GM10248 (cell line): Measurements from ENCODE around the gene CLEC5A.

Experiments
- CTCF ChIA-PET: fragments of 300-600 bp; sonication (Branson Sonifier 250); formaldehyde crosslinking; extraction: SDS; loops from one replicate; lab custom pipeline; 2021; ENCODE audit warnings: antibody characterized with exemption; lab: Yijun Ruan, JAX
- POLR2A ChIA-PET: fragments of 350-650 bp; sonication (Branson Sonifier 250); formaldehyde crosslinking; extraction: SDS; loops from one replicate; lab custom pipeline; 2020; ENCODE audit warnings: antibody characterized with exemption; lab: Yijun Ruan, JAX
- DNase-seq: peaks from one replicate; pipeline ENCODE4 v3.0.0; 2012; ENCODE audit errors: extremely low spot score
- CTCF ChIP-seq: IDR thresholded peaks from 2 replicates; pipeline ENCODE4 v1.5.1; 2012; ENCODE audit warnings: mild to moderate bottlenecking, low read depth; ENCODE audit errors: extremely low read depth, missing control alignments, control extremely low read depth

CLEC5A gene

GRCh38 chr7:141949911-141950310 lies 3.1 kb upstream of the CLEC5A start:
- TF ChIP-seq CTCF: no peak
- ChIA-PET CTCF (no interaction called here), POLR2A (no interaction called here)
- DNase-seq: no peak

- ChIA-PET CTCF (no interaction called here), POLR2A (no interaction called here)
- no peak for DNase-seq
- TF ChIP-seq CTCF: no peak
Measured at GRCh38 chr7:141949451-141949850, 2.7 kb upstream of the CLEC5A start.

DNA sequence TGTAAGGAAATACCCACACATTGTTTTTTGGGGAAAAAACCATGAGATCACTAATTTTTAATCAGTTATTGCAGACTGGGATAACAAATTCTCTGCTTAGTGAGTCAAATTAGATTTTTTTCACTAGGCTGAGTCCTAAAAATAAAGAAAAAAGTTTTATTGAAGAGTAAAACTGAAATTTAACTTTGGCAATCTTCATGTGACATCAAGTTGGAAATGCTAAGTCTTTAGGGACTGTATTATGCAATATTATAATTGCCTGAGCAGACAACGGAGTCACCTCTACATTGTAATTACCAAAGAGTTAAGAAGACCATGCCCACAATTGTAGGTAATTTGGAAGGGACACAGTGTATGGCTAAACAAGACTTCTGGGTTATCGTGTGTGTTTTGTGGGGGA lies 2.2 kb upstream of the CLEC5A start:
- CTCF ChIA-PET: no interaction called here
- POLR2A ChIA-PET: no interaction called here
- no peak for TF ChIP-seq CTCF
- DNase-seq: no peak

GRCh38 chr7:141945356-141945755 lies 1.4 kb downstream of the CLEC5A start:
- no peak for DNase-seq
- no peak for TF ChIP-seq CTCF
- CTCF ChIA-PET: interaction anchor here (1.0 kb wide), 1 partner anchor 31 kb away, joined by 7 read pairs; no protein-coding TSS in a partner anchor
- POLR2A ChIA-PET: no interaction called here

DNA sequence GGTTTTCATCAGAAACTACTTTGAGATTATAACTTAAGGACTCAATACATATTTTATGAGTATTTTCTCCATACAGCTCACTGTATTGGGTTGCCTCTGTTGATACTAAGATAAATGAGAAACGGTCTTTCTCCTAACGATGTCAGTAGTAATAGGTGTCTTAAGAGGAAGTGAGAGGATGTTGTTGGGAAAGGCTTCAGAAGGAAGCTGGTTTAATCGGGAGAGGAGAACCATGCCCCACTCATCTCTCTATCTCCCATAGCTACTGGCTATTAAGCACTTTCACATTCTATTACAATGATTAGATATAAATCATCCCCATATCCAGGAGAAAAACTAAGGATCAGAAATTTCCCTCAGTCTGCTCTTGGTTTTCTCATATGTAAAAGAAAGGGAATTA lies 2.0 kb downstream of the CLEC5A start:
- TF ChIP-seq CTCF: no peak
- POLR2A ChIA-PET: no interaction called here
- CTCF ChIA-PET: interaction anchor here (1.0 kb wide), 1 partner anchor 32 kb away, joined by 7 read pairs; no protein-coding TSS in a partner anchor
- DNase-seq: no peak

DNA sequence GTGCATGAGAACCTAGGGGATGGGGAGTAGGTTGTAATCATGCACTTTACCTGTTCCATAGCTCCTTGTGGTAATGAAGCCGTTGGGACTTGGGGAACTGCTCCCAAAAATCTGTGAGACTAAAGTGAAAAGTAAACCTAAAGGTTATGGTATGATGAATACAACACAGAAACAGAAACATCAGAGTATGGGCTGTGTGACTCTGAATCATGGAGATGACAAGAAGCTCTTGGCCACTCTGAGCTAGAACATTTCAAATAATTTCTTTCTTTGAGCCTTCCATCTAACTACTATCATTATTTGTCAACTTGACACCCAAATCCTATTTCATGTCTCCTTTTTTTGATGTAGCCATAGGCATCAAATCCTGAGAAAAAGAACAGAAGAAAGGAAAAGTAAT lies 2.9 kb downstream of the CLEC5A start:
- no peak for DNase-seq
- ChIA-PET CTCF (no interaction called here), POLR2A (no interaction called here)
- no peak for TF ChIP-seq CTCF

- CTCF ChIA-PET: no interaction called here
- DNase-seq: no peak
- TF ChIP-seq CTCF: no peak
- POLR2A ChIA-PET: no interaction called here
Measured at GRCh38 chr7:141941075-141941474, 5.7 kb downstream of the CLEC5A start.
